Endothelial cell of hepatic sinusoid (primary cell): Measurements from ENCODE around the gene JAKMIP3.
"Not testable (repeated sequence)": the region's sequence is repeated elsewhere in the genome, so short reads cannot be mapped to it uniquely, and the experiment has no call there.

Experiments
- in situ Hi-C: cut with HindIII; loops from 2 replicates; pipeline ENCODE4 v1.10.0; 2017; ENCODE audit warnings: low sequenced_read_pairs

JAKMIP3 gene

DNA sequence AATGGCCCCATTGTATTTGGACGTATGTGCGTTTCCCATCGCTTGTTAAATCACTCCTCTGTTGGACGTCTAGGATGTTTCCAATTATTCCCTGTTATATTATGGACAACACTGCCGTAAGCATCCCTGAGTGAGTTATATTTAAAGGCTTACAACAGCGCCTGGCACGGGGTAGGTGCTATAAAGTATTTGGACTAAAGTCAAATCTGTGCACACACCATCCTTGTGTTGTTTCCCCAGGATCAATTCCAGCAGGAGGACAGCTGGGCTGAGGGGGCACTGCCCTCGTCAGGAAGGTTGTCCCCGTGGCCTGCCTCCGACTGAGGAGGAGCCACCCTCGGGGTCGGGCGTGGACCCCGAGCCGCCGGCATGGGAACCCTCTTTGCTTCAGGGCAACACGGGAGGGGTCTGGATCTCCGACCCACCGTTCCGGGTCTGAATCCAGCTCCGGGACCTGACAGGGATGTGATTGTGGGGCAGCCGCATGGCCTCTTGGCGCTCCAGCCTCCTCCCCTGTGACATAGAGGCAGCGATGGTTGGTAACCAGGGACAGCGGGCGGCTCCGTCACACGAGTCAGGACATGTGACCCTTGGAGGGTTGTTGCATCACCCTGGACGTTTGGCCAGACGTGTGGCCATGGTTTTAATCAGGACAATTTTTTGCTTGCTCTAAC, 1.5 kb upstream of the JAKMIP3 start:
- in situ Hi-C loops, result no loop called here

DNA sequence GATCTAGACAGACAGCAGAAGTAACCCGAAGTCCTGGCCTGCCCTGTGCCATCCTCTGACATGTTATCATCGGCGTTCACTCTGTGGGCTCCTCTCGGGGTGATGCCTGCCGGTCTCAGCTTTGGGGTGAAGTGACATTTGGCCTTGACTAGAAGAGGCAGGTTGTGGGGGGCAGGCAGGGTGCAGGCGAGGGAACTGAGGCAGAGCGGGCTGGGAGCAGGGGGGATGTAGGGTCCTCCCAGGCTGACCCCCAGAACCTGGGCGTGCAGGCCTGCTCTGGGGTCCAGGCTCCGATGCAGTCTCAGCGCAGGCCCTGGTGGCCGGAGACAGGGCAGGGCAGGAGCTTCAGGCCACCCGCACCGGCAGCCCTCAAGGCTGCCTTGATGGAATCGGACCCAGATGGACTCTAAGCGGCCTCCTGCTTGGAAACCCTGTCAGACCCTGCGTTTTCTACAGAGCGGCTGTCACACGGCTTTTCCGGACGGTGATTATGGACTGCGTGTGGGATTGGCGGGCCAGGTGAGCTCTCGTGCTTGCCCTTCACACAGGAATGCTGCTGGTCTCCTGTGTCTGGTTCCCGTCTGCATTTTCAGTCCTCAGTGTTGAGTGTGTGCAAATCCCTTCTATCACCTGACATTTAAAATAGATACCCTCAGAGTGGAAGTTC, 842 bp upstream of the JAKMIP3 start:
- in situ Hi-C loops, result no loop called here

DNA sequence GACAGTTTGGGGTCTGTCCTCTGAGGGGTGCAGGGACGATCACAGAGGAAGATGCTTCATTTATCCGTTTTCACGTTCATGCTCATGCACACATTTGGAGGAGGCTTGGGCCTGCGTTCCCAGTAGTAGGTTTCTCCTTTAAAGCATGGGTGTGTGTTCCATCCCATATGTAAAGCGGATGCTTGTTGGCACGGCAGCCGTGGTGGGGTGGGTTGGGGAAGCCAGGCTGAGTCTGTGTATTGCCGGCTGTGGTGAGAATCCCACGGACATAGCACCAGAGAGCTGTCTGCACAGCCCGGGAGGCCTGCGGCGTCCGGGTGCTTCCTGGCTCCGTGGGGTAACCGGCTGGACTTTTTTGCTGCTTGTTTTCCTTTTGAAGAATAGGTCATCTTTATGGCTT, 440 bp downstream of the JAKMIP3 start:
- in situ Hi-C loops, result no loop called here

DNA sequence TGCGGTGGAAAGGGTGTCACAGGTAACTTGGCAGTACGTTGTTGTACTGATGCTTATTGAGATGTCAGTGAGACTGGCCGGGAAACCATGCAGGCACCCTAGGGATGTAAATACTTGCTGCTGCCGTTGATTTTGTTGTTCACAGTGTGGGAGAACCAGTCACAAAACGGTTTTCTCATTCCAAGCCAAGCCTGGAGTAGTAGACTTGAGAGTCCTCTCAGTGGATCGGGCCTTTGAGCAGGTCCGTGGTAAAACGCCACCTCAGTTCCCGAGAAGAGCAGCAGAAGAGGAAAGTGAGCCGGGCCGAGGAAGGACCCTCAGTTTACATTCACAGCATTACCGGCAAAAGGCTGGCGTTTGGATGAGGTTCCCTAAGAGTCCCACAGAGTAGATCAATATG, 1.1 kb downstream of the JAKMIP3 start:
- in situ Hi-C loops, result no loop called here

DNA sequence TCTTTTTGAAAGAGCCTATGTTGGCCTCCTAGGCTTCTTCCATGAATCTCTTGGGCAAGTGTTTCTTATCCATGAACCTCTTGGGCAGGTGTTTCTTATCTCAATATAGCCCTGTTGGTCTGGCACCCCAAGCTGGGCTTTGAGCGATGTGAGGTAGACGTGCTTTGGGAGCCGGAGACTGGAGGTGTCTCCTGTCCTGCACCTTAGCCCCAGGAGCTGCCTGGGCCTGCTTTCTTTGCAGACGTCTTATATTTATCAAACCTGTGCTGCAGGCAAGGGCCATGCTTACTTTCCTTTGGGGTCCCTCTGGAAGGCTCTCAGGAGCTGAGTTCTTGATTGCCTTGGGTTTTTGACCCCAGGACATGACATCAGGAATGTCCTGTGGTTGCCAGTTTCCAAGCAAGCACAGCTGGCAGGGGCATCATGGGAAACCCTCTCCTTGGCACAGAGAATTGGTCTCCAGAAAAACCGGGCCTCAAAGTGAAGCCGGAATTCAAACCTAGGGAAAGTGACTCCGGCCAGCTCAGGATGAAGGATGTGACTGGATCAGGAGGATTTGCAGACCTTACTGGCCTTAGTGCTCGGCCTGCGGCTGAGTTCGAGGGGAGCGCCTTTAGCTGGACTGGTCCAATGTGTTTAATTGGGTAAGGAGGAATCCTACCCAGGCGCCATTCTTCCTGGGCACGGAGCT, 2.8 kb downstream of the JAKMIP3 start:
- in situ Hi-C loops, result no loop called here

DNA sequence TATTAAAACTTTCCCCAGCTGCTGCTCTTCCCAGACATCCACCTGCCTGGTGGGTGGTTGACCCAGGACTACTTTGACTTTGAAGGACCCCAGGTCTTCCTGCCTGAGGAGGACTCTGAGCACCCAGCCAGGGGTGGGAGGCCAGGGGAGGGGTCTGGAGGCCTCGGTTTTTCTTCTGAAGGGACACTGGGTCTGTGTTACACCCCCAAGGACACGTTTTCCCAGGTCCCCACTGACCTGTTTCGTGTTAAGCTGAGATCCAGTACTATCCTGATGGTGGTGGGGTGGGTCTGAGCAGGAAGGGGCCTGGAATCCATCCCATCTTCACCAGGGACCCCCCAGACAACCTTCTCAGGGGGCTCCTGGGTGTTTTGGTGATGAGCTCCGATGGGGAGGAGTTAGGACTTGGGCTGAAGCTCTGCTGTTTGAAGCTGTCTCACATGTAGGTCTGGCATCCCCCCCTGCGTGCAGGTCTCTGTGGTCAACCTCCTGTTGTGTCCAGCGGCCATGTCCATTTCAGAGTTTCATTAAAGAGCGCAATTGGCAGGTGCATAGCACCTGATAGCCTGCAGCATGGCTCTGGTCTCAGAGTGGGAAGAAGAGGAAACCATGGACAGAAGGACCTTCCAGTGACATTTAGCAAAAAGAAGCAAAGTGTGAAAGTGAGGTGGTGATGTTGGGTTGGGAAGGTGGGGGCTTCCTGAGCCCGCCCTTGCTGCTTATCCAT, 3.5 kb downstream of the JAKMIP3 start:
- in situ Hi-C loops, result no loop called here

DNA sequence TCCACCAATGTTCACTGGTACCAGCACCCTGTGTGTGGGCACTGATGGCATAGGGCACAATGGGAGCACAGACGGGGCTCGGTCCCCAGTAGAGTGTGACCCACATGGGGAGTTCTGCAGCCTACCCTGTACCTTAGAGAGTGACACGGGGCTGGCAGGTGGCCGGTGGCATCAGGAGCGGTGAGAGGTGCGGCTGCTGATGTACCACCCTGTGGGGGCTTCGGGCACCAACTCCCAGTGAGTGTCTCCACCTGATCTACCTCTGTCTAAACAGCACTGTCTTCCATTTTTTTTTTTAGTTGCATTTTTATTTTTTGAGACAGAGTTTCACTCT, 4.1 kb downstream of the JAKMIP3 start:
- in situ Hi-C loops, result no loop called here

DNA sequence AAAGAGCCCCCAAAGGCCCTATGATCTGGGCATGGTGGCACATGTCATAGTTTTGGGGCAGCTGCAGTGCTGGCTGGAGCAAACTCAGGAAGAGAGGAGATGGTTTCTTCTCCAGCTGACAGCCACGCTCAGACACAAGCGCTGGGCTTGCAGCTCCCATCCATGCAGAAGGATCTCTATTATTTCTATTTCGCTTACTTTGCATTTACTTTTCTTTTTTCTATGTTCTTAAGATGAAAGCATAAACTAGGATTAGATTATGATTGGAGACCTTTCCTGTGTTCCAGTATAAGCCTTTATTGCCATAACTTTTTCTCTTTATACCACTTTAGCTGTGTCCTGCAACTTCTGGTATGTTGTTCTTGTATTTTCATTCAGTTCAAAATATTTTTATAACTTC, 5.0 kb downstream of the JAKMIP3 start:
- in situ Hi-C loops, result no loop called here

DNA sequence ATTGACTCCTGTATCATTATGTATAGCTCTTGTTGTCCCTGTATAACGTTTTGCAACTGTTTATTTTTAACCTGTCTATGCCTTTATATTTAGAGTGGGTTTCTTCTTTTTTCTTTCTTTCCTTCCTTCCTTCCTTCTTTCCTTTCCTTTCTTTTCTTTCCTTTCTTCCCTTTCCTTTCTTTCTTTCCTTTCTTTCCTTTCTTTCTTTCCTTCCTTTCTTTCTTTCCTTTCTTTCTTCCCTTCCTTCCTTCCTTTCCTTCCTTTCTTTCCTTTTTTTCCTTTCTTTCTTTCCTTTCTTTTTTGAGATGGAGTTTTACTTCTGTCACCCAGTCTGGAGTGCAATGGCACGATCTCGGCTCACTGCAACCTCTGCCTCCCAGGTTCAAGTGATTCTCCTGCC, 5.9 kb downstream of the JAKMIP3 start:
- in situ Hi-C loops, result no loop called here

DNA sequence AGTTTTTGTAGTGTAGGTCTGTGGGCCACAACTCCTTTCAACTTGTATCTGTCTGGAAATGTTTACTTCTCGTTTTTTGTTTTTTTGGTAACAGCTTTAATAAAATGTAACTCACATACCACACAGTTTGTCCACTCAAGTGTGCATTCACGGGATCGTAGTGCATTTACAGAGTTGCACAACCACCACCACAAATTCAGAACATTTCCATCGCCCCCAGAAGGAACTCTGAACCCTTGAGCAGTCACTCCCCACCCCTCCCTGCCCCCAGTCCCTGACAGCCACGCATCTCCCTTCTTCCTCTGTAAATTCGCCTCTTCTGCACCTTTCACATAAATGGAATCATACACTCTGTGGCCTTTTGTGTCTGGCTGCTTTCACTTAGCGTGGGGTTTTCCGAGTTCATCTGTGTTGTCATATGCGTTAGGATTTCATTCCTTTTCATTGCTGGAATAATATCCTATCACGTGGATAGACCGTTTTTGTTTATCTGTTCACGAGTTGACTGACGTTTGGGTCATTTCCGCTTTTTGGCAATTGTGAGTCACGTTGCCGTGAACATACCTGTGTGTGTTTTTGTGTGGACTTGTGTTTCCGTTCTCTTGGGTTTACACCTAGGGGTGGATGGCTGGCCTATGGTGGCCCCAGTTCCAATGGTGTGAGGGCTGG, 10.3 kb downstream of the JAKMIP3 start:
- in situ Hi-C loops, result no loop called here

DNA sequence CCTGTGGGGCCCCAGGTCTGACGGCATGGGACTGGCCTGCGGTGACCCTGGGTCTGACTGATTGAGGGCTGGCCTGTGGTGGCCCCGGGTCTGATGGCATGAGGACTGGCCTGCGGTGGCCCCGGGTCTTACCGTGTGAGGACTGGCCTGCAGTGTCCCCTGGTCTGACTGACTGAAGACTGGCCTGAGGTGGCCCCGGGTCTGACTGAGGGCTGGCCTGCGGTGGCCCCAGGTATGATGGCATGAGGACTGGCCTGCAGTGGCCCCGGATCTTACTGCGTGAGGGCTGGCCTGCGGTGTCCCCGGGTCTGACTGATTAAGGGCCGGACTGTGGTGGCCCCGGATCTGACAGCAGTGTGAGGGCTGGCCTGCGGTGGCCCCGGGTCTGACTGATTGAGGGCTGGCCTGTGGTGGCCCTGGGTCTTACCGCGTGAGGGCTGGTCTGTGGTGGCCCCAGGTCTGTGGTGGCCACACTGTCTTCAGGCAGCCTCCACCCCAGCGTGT, 10.9 kb downstream of the JAKMIP3 start:
- in situ Hi-C loops, result no loop called here

DNA sequence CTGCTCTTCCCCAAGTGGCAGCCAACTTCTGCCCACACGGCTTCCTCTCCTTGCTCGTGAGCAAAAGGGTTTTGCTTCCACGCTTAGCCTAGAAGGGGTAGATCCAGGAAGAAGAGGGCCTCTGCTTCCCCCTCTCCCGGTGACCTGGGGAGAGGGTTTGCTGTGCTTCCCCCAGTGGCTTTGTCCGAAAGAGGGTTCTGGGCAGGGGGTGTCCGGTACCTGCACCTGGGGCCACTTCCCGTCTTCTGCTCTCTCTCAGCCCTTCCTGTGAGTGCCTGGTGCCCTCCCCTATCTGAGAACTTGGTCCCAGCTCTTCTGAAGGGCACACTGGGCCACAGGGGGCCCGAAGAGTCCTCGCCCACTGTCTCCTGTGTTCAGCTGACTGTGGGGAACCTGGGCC, 11.3 kb downstream of the JAKMIP3 start:
- in situ Hi-C loops, result no loop called here

DNA sequence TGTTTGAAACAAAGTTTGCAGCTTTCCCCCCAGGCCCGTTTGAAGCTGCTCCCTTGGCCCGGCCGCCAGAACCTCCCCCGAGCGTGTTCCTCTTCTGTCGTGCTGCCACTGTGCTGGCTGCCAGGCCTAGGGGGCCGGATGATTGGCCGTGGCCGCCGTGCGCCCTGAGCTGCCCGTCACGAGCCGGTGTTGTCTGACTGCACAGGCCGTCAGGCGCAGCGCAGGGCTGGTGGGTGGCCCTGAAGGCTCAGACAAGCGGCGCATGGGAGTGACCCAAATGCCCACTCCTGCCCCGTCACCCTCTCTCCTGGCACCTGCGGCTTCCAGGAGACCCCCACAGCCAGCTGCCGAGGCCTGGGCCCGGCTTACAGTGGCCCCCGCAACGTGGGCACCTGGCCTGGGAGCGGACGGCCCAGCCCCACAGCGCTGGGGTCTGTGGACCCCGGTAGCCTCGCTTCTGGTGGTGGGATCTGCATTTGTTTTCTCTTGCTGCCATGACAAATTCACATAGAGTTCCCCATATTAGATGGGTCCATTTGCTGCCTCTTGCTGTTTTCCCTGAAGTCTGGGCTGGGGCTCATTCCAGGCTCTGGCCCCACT, 13.1 kb downstream of the JAKMIP3 start:
- in situ Hi-C loops, result no loop called here

DNA sequence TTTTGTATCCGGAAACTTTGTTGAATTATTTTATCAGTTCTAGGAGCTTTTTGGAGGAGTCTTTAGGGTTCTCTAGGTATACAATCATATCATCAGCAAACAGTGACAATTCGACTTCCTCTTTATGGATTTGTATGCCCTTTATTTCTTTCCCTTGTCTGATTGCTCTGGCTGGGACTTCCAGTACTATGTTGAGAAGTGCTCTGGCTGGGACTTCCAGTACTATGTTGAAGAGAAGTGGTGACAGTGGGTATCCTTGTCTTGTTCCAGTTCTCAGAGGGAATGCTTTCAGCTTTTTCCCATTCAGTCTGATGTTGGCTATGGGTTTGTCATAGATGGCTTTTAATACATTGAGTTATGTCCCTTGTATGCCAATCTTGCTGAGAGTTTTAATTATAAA, 18.6 kb downstream of the JAKMIP3 start:
- in situ Hi-C loops, result not testable (repeated sequence)

DNA sequence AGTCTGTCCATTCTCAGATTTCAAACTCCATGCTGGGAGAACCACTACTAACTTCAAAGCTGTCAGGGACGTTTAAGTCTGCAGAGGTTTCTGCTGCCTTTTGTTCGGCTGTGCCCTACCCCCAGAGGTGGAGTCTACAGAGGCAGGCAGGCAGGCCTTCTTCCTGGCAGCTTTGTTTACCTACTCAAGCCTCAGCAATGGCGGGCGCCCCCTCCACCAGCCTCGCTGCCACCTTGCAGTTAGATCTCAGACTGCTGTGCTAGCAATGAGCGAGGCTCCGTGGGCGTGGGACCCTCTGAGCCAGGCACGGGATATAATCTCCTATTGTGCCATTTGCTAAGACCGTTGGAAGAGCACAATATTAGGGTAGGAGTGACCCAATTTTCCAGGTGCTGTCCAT, 27.5 kb downstream of the JAKMIP3 start:
- in situ Hi-C loops, result not testable (repeated sequence)

DNA sequence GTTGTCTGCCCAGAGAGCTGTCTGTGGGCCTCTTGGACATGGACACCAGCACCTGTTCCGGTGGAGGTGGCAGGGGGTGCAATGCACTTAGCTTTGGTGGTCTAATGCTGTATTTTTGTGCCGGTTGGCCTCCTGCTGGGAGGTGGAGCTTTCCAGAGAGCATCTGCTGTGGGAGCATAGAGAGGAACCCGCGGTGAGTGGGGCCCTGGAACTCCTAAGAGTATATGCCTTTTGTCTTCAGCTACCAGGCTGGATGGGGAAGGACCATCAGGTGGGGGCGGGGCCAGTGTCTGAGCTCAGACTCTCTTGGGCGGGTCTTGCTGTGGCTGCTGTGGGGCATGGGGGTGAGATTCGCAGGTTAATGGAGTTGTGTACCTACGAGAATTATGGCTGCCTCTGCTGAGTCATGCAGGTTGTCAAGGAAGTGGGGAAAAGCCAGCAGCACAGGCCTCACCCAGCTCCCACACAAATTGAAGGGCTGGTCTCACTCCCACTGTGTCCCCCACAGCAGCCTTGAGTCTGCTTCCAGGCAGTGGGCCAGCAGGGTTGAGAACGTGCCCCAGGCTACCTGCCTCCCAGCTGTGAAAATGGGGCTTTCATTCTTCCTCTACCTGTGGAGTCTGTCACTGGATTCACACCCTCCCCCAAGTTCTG, 29.0 kb downstream of the JAKMIP3 start:
- in situ Hi-C loops, result no loop called here

DNA sequence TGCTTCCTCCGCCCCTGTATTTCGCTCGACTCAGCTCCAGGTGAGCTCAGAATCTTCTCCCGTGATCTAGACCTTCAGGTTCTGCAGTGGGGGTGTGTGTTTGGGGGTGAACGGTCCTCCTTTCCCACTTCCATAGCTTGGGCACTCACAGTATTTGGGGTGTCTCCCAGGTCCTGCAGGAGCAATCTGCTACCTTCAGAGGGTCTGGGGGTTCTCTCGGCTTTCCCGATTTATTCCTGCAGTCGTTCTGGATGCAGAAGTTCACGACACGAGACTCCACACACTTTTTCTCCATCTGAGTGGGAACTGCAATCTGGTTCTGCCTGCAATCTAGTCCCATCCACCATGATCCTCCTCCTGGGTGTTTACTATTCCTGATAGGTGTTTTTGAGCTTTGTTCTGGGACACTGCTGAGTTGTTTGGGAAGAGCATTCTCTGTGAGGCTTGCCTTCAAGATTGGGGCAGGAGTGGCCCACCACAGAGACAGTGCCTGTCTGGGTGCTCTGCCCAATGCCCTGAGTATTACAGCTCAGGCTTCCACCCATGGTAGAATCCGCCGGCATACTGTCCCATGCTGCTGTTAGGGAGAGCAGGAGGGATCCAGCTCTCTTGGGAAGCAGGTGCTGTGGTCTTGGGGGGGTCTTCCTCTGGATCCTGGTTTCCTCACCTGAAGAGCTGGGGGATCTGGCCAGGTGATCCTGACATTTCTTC, 29.8 kb downstream of the JAKMIP3 start:
- in situ Hi-C loops, result no loop called here

DNA sequence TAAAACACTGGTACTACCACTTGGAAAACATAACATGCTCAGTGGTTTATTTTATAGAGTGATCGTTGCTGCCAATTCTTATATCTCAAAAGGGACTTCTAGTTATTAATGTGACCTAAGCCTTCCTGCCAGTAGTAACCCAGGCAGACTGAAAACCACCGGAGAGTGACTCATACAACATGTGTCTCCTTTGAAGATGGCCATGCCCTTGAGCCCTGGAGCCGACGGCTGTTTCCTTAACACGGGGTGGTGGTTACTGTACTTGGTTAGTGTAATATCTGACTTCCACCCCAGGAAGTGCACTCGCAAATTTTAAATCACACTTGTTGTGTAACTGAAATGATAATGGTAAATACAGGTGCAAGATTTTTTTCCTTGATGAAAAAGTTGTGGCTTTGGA, 30.5 kb downstream of the JAKMIP3 start:
- in situ Hi-C loops, result no loop called here

DNA sequence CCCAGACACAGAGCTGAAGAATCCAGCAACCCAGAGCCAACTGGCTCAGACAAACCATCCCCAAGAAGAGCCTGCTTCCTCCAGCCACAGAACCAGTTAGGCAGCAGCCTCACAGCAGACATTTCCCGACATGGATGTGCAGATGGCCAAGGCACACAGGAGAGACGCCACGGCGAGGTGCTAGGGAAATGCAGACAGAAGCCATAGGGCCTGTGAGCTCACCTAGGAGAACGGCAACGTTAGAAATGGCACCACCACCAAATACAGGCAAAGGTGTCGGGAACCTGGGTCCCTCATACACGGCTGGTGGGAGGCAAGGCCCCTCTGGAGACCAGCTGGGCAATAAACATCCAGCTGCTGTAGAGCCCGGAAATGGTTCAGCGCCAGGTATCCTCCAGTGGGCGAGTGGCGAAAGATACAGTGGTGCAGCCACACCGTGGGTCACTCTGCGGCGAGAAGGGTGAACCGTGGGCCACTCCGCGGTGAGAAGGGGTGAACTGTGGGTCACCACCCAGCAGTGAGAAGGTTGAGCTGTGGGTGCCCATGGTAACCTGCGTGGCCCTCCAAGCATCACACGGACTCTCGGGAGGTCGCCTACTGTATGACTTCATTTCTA, 31.2 kb downstream of the JAKMIP3 start:
- in situ Hi-C loops, result no loop called here
